Activated CD4-positive, alpha-beta T cell treated with anti-CD3 and anti-CD28 coated beads, Interleukin-2, amount 50 U/mL, for 16 hours (primary cell): ENCODE results near the gene ZNF689.
"Not testable (repeated sequence)": the region's sequence is repeated elsewhere in the genome, so short reads cannot be mapped to it uniquely, and the experiment has no call there.

Experiments
- DNase-seq: peaks from one replicate; pipeline ENCODE4 v3.0.0-alpha.2; 2020

The ZNF689 gene

DNA sequence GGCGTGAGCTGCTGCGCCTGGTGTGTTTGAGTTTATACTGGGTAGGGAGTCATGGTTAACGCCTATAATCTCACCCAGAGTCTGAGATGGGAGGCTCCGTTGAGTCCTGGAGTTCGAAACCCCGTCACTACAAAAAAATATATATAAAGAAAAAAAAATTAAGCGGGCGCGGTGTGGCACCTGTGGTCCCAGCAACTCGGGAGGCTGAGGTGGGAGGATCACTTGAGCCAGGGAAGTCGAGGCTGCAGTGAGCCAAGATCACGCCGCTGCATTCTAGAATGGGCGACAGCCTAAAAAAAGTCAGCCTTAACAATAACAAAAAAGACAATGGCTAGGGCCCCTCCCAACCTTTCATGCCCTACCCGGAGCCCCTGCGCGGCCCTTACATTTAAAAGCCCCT is 23.3 kb upstream of the ZNF689 start:
- no peak for DNase-seq

DNA sequence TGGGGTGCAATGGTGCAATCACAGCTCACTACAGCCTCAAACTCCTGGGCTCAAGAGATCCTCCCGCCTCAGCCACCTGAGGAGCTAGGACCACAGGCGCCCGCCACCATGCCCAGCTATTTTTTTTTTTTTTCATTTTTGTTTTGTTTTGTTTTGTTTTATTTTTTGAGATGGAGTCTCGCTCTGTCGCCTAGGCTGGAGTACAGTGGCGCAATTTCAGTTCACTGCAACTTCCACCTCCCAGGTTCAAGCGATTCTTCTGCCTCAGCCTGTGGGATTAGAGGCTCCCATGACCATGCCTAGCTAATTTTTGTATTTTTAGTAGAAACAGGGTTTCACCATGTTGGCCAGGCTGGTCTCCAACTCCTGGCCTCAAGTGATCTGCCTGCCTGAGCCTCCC is 22.3 kb upstream of the ZNF689 start:
- DNase-seq: not testable (repeated sequence)

DNA sequence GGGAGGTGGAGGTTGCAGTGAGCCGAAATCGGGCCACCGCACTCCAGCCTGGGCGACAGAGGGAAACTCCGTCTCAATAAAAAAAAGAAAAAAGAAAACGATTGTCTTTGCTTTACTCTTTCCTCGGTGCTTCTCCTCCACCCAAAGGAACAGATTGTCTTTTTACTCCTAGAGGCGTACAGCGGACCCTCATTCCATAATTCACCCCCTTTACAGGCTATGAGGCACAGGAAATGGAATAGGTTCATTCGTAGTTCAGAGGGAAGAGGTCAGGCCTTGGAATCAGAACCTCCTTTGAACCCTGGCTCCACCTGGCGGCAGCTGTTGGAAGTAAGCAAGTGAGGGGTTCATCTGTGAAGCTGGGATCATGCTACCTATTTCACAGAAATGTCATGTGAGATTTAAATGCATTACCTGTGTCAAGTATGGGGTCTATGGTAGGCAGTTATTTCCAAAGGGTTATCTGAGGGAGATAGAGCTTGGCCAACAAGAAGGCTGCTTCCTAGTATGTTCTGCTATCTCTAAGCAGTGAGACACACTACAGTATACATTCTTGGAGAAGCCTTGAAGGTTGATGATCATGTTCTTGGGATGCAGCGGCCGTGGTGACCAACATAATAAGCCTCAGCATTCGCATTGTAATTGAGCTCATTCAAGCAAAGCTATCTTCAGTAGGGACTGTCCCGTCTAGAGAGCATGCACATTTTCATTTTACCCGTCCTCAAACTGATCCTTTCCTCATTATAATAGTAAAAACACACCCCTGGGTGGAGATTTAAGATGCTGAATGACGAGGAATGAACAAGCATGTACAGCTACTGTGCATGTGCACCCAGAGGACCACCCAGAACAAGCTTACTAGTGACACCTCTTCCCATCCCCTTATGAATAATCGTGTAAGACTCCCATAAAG is 18.7 kb upstream of the ZNF689 start:
- peak; percentile 89 for DNase-seq

DNA sequence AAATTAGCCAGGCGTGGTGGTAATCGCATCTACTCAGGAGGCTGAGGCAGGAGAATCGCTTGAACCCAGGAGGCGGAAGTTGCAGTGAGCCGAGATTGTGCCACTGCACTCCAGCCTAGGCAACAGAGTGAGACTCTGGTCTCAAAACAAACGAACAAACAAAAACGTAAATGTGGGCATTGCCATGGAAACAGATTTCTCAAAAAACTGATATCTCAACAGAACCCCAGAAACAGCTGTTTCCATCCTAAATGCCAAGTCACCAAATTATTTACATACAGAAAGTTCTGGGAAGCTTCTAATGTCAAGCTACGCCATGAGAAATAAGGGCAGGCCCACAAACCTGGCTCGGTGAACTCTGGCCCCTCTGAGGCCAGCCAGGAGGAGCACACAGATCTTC is 16.0 kb upstream of the ZNF689 start:
- DNase-seq: no peak

DNA sequence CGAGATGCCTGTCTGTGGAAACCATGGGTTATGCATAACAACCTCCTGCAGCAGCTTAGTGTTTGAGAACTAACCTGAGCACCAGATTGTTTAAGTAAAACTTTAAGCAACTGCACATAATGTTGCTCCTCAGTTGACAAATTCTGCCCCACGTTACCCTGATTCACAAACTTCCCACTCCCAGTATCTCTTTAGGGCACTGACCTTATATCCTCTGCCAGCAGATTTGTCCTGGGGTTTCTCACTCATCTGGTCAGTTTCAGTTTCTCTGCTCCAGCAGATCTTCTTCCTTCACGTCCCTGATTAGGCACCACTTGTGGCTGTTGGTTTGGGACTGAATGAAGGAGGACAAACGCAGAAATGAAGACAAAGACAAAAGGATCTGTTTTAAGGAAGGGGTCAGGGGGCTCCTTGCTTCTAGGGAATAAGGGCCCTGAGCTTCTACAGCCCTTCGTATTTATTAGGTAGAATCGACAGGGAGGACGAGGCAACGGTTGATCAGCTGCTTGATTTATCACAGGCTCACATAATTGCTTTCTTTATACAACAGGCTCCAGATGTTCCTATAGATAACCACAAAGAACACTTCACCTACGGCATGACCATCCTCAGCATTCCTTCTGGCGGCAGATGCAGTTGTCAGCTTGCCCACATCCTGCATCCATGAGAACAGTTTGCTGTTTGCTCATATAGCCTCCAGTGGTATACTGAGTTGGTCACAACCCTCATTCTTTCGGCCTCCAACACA is 13.5 kb upstream of the ZNF689 start:
- DNase-seq: no peak

DNA sequence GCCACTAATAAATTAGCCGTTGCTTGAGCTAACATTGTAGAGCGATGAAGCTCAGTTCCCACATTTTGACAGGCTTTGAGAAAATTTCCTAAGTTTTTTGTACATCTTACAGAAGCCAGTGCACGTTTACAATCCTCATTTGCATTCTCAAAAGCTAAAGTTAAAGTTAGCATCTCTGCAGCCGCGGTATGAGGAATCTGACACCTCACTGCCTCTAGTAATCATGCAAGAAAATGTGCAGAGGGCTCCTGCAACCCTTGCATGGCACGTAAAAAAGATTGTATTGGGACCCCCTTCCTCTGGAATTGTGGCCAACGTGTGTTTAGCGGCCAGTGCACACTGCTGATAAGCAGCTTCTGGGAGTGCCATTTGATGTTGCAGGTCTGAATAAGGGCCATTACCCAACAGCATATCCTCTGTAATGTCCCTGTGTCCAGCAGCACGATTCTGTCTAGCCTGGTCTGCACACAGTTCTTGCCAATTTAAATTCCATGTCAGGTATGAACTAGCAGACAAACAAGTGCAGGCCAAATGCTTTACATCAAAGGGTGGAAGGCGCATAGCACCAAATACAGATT is 12.4 kb upstream of the ZNF689 start:
- no peak for DNase-seq

DNA sequence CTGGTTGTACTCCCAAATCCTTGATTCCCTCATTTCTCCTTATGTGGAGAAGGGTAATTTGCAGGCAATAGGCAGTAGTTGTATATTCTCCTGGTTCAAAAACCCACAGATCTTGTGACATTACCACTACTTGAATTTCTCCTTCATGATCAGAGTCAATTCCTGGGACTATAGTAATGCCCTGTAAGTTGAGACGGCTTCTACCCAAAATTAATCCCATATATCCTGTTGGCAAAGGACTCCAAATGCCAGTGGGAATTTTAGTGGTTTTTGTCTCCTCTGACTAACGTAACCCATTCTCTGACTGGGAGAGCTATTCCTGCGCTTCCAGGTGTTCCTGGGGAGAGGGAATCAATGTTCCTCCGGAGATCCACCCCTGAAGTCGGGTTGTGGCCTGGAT is 11.6 kb upstream of the ZNF689 start:
- no peak for DNase-seq

DNA sequence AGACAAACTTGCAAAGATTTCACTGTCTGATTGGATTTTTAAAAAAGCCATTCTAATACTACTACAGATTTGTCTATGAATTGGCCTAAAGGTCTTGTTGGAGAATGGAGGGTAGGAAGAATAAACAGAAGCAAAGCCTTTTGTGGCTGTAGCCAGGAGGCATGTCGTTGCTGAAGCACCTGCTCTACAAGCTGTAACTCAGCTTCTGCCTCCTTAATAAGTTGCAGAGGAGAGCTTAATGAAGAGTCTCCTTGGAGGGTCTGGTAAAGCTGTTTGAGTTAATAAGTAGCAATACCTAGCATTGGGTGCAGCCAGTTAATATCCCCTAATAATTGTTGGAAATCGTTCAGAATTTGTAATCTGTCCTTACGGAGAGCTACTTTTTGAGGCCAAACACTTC is 10.0 kb upstream of the ZNF689 start:
- DNase-seq: no peak

DNA sequence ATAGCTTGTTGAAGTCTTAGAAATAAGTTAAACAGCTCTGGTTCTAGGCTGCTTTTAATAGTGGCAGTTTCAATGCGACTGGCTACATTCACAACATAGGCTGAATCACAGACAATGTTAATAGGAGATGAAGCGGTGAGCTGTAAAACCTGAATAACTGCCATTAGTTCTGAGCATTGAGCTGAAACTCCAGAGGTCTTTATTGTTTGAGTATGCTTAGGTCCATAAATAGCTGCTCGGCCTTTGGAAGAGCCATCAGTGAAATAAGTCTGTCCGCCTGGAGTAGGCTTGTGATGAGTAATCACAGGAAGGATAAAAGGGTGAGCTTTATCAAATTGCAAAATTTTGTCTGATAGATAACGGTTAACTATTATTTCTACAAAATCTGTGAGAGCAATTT is 9.4 kb upstream of the ZNF689 start:
- no peak for DNase-seq

DNA sequence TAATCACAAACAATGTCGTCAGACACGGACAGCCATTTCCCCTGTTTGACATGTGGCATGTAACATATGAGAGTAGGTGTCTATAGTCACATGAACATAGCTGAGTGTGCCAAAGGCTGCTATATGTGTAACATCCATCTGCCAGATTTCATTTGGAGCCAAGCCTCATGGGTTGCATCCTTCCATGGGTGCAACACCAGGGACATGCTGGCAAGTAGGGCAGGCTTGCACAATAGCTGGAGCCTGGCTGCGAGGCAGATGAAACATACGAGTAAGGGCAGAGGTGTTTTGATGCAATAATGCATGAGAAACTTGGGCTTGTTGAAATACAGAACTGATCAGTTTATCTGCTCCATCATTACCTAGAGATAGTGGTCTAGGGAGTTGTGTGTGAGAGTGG is 9.0 kb upstream of the ZNF689 start:
- no peak for DNase-seq

DNA sequence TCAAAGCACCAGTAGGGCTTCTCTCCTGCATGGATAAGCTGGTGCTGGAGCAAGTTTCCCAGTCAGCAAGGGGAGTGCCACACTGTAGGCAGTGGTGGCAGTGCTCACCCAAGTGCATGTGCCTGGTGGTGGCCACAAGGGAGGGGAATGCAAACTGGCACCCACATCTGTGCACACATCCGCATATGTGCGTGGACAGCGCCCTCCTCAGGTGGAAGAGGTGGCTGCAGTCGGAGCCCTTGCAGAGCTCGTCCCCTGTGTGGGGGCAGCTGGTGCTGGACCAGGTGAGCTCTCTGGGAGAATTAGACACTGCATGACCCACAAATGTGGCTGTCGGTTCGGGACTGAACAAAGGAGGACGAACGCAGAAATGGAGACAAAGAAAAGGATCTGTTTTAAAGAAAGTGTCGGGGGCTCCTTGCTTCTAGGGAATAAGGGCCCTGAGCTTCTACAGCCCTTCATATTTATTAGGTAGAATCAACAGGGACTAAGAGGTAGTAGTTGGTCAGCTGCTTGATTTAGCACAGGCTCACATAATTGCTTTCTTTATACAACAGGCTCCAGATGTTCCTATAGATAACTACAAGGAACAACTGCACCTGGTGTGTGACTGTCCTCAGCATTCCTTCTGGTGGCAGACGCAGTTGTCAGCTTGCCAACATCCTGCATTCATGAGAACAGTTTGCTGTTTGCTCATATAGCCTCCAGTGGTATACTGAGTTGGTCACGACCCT is 5.3 kb upstream of the ZNF689 start:
- DNase-seq: peak; percentile 82

DNA sequence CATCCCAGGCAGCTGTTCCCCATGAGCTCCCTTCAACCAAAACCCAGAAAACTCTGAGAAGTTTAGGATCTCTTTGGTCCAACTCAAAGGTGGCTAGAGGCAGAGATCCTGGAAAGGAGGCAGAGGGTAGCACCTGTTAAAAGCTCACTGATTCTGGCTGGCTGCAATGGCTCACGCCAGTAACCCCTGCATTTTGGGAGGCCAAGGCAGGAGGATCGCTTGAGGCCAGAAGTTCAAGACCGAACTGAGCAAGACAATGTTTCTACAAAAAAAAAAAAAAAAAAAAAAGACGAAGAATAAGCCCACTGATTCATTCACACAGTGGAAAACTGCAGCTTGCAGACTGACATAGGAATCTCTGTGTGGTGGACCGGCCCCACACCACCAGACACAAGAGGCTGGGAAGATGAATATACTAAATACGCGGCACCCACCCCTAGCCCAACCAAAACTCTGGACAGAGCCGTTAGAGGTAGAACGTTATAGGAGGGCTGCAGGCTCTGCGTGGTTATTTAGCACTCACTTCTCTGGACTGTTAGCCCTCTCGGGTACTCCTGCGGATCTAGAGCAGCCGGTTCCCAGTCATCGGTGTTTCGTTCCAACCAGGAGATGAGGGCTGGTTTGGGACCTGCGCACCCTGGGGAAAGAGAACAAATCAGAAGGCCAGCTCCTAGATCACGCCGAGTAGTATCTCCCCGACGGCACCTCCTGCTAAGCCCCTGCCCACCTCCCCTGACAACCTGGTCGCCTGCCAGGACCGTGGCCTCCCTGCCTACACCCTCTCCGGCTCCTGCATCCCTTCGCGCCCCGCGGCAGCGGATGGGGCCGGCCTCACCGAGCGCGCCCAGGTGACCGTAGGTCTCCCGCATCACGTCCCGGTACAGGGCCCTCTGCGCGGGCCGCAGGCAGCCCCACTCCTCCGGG is 925 bp downstream of the ZNF689 start:
- peak; percentile 46 for DNase-seq

DNA sequence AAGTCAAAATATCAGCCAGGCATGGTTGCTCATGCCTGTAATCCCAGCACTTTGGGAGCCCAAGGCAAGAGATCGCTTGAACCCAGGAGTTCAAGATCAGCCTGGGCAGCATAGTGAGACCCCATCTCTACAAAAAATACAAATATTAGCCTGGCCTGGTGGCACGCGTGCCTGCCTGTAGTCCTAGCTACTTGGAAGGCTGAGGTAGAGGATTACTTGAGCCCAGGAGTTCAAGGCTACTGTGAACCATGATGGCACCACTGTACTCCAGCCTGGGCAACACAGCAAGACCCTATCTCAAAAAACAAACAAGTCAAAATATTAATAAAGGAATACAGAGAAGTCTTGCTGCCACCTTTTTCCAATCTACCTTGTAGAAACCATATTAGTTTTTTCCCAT is 4.2 kb downstream of the ZNF689 start:
- DNase-seq: no peak

DNA sequence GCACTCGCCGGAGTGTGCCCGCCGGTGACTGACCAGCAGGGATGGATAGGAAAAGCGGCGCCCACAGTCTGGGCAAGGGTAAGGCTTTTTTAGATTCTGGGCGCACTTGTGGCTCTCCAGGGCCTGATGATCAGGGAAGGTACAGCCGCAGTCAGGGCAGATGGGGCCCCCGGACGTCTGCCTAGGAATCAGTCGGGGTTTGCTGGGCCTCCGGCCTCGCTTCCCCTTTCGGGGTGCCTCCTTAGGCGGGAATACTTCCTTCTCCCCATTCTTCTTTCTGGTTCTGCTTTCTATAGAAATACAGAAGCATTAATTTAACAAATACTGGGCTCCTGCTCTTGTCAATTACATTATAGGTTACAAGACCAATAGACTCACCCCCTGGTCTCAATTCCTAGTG is 5.0 kb downstream of the ZNF689 start:
- DNase-seq: no peak

DNA sequence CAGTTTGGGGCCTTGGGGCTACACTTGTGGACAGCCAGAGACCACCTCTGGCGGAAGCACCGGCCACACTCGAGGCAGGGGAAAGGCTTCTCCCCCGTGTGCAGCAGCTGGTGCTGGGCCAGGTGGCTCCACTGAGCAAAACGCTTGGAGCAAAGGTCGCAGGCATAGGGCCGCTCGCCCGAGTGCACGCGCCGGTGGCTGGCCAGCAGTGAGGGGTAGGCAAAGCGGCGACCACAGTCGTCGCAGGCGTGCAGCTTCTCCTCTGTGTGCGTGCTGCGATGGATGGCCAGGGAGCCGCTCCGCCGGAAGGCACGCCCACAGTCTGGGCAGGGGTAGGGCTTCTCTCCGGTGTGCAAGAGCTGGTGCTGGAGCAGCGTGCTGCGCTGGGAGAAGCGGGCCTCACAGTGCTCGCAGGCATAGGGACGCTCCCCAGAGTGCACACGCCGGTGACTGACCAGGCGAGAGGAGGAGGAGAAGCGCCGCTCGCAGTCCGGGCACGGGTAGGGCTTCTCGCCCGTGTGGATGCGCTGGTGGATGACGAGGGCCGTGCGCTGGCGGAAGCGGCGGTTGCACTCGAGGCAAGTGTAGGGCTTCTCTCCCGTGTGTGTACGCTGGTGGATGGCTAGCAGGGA is 5.8 kb downstream of the ZNF689 start:
- DNase-seq: no peak

DNA sequence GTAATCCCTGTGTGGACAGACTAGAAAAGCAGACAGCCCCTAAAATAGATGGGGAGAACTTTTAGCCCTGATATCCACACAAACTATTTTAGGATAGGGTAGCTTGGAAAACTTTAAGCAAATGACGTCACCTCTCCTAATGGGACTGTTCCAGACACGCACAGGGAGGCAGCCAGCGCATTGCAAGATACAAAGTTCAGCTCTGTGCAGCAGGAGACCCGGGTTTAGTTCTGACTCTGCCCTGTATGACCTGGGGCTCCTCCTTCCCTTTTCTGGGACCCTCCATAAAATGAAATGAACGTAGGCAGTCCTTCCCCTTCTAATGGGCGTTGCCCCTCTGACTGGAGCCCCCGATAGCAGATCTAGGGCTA is 6.3 kb downstream of the ZNF689 start:
- no peak for DNase-seq

DNA sequence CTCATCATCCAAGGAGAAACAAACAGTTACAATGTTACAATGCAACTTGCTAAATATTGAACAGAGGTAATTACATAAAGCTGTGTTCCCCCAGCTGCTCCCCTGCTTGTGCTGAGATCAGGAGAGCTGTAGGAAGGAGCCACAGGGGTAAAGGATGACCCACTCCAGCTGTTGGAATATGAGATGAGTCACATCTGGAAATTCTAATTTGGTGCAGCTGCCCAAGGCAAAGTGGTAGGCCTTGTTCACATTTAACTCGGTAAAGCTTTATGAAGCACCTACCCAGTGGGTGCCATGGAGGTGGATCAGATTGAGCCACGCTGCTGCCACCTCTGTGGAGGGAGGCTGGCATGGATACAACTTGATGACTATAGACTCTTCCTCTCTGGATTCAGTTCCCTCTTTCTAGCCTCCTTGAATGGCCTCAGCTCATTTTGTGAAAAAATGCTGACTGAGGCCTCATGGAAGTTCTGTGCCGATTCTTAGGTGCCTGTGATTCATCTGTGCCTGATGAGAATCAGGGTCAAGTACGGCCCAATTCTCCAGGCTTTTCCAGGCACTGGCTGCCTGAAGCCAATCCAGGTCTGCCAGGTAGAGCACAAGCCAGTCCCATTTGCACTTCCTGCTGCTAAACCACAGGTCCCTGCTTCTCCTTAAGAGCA is 7.4 kb downstream of the ZNF689 start:
- no peak for DNase-seq

DNA sequence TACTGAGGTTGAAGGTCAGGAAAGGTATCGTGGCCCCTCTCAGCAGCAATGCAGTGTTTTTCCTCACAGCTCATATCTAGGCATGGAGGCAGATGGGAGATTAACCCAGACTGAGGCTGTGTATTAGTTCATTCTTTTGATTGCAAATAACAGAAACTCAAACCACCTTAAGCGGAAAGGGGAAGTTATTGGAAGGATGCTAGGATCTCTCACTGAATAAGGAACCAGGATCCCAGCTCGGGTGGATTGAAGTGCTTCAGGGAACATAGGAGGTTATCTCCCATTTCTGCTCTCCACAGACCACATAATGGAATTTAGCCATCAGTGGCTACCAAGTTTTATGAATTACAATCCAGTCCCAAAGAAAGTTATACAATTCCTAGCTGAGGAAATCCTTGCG is 8.2 kb downstream of the ZNF689 start:
- DNase-seq: no peak

DNA sequence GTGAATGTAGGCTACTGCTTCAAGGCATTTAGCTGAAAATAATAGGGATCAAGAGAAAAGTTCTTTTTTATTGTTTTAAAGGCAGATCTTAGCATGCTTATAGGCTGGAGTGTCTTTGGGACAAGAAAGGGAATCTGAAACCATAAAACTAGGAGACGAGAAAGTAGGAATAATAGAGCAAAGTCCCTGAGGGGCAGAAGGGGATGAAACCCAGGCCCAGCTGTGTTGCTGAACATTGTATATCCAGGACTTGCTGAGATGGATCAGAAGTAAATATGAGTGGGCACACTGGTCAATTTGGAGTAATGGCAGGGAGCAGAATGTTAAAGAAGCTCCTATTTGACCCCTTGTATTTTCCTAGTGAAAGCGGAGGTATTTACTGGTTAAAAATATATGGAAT is 9.3 kb downstream of the ZNF689 start:
- DNase-seq: no peak

DNA sequence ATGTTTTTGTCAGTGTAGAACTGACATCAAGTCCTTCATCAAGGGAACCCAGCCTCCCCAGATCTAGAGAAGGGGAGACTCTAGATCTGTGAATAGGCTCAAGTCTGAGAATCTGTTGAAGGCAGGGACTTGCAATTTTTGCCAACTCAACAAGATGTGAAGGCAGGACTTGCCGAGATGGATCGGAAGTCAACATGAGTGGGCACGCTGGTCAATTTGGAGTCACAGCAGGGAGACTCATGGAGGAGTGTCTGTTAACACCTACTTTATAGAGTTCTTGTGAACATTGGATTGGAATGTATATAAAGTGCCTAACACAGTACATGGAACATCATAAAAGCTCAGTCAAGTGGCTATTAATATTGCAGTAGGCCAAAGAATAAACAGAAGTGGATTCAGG is 10.0 kb downstream of the ZNF689 start:
- DNase-seq: no peak

DNA sequence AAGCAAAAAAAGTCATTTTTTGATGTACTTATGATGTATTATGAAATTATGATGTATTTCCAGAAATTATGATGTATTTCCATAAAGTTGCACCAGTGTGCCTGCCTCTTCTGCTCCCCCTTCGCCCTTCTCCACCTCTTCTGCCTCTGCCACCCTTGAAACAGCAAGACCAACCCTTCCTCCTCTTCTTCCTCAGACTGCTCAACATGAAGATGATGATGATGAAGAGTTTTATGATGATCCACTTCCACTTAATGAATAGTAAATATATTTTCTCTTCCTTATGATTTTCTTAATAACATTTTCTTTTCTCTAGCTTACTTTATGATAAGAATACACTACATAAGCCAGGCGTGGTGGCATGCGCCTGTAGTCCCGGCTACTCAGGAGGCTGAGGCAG is 17.3 kb downstream of the ZNF689 start:
- DNase-seq: no peak
